NCI-H187 (cell line): ENCODE measurements around the gene USP48.
"Not testable (repeated sequence)": the region's sequence is repeated elsewhere in the genome, so short reads cannot be mapped to it uniquely, and the experiment has no call there.

Source experiments
- DNase-seq, 2 experiments: peaks; one replicate each; lab custom pipeline; 2025; lab: John Stamatoyannopoulos, UW

Gene USP48

GRCh38 chr1:21691739-21692138 is 91.2 kb downstream of the USP48 start:
- no peak for DNase-seq

- no peak for DNase-seq
Measured at GRCh38 chr1:21689661-21690372, 93.1 kb downstream of the USP48 start.

- no peak for DNase-seq
Measured at GRCh38 chr1:21687081-21687529, 95.8 kb downstream of the USP48 start.

- no peak for DNase-seq
Measured at GRCh38 chr1:21685946-21686678, 96.8 kb downstream of the USP48 start.

GRCh38 chr1:21681426-21681825 is 101.5 kb downstream of the USP48 start:
- DNase-seq: no peak

GRCh38 chr1:21680918-21681317 is 102.0 kb downstream of the USP48 start:
- no peak for DNase-seq

GRCh38 chr1:21680381-21680780 is 102.6 kb downstream of the USP48 start:
- DNase-seq: no peak

GRCh38 chr1:21677168-21677567 is 105.8 kb downstream of the USP48 start:
- no peak for DNase-seq

- no peak for DNase-seq
Measured at GRCh38 chr1:21674957-21675356, 108.0 kb downstream of the USP48 start.

- not testable (repeated sequence) for DNase-seq
Measured at GRCh38 chr1:21673853-21674252, 109.1 kb downstream of the USP48 start.

GRCh38 chr1:21673277-21673780 is 109.6 kb downstream of the USP48 start:
- DNase-seq: no peak

- no peak for DNase-seq
Measured at GRCh38 chr1:21672478-21673276, 110.3 kb downstream of the USP48 start.

GRCh38 chr1:21671915-21672314 is 111.0 kb downstream of the USP48 start:
- DNase-seq: no peak

- DNase-seq: no peak
Measured at GRCh38 chr1:21670956-21671902, 111.7 kb downstream of the USP48 start.

- no peak for DNase-seq
Measured at GRCh38 chr1:21670059-21670881, 112.7 kb downstream of the USP48 start.

- DNase-seq: peak in 1 of 2 experiments; percentile 15
Measured at GRCh38 chr1:21669258-21670058, 113.5 kb downstream of the USP48 start, which contains the start of gene RAP1GAP. Gene RAP1GAP (minus strand): TSS chr1:21669357. CDS start chr1:21620032, 49,325 bp downstream.

GRCh38 chr1:21668951-21669257 is 114.0 kb downstream of the USP48 start:
- no peak for DNase-seq

- DNase-seq: no peak
Measured at GRCh38 chr1:21668232-21668950, 114.6 kb downstream of the USP48 start.
